Trophoblast cell (in vitro differentiated cells and primary cell): ENCODE results near the gene DCX.

ENCODE experiments used
- DNase-seq, 2 donors: peaks; one replicate each; pipeline ENCODE4 v3.0.0-alpha.2; 2016
- H2AFZ ChIP-seq: 2 replicates; pipeline ENCODE4 v1.6.1; 2013; ENCODE audit warnings: low read length, moderate library complexity, mild to moderate bottlenecking; ENCODE audit not compliant: insufficient read depth, poor library complexity
- H2AK5ac ChIP-seq: 2 replicates; pipeline ENCODE4 v1.6.1; 2013; ENCODE audit warnings: mild to moderate bottlenecking, low read length
- H2BK120ac ChIP-seq: 2 replicates; pipeline ENCODE4 v1.6.1; 2013; ENCODE audit warnings: low read length, mild to moderate bottlenecking, moderate library complexity; ENCODE audit not compliant: insufficient read depth, poor library complexity
- H2BK12ac ChIP-seq: 2 replicates; pipeline ENCODE4 v1.6.1; 2013; ENCODE audit warnings: mild to moderate bottlenecking, low read length, moderate library complexity
- H2BK5ac ChIP-seq: 2 replicates; pipeline ENCODE4 v1.6.1; 2013; ENCODE audit warnings: low read length, low read depth, moderate library complexity, mild to moderate bottlenecking; ENCODE audit not compliant: poor library complexity
- H3K14ac ChIP-seq: 2 replicates; pipeline ENCODE4 v1.6.1; 2013; ENCODE audit warnings: mild to moderate bottlenecking, low read length
- H3K18ac ChIP-seq: 2 replicates; pipeline ENCODE4 v1.6.1; 2013; ENCODE audit warnings: mild to moderate bottlenecking, low read length
- H3K23ac ChIP-seq: 2 replicates; pipeline ENCODE4 v1.6.1; 2013; ENCODE audit warnings: low read length
- H3K27ac ChIP-seq: 2 replicates; pipeline ENCODE4 v1.5.1; 2013; ENCODE audit warnings: low read depth, mild to moderate bottlenecking, inconsistent platforms, low read length, moderate library complexity
- H3K27me3 ChIP-seq: 2 replicates; pipeline ENCODE4 v1.6.1; 2013; ENCODE audit warnings: inconsistent platforms, mild to moderate bottlenecking, low read length, moderate library complexity; ENCODE audit not compliant: insufficient read depth
- H3K36me3 ChIP-seq, 2 experiments: 1 replicate in 1 of 2; 2 replicates in 1 of 2; pipeline ENCODE4 v1.6.1; 2013; ENCODE audit warnings: low read length in 2 of 2, mild to moderate bottlenecking in 2 of 2, moderate library complexity in 1 of 2; ENCODE audit not compliant: insufficient read depth in 2 of 2, control insufficient read depth in 1 of 2
- H3K4ac ChIP-seq: 2 replicates; pipeline ENCODE4 v1.6.1; 2013; ENCODE audit warnings: low read depth, mild to moderate bottlenecking, low read length, moderate library complexity
- H3K4me1 ChIP-seq, 2 experiments: 1 replicate in 1 of 2; 2 replicates in 1 of 2; pipeline ENCODE4 v1.6.1; 2013; ENCODE audit warnings: low read length in 2 of 2, mild to moderate bottlenecking in 2 of 2, moderate library complexity in 1 of 2; ENCODE audit not compliant: insufficient read depth in 2 of 2, control insufficient read depth in 1 of 2
- H3K4me2 ChIP-seq: 2 replicates; pipeline ENCODE4 v1.6.1; 2013; ENCODE audit warnings: inconsistent platforms, mild to moderate bottlenecking, low read length, moderate library complexity
- H3K4me3 ChIP-seq: 2 replicates; pipeline ENCODE4 v1.5.1; 2013; ENCODE audit warnings: mild to moderate bottlenecking, low read depth, low read length, inconsistent platforms
- H3K79me1 ChIP-seq: one replicate; pipeline ENCODE4 v1.6.1; 2013; ENCODE audit warnings: low read length
- H3K79me2 ChIP-seq: 2 replicates; pipeline ENCODE4 v1.6.1; 2013; ENCODE audit warnings: low read length, mild to moderate bottlenecking; ENCODE audit not compliant: control insufficient read depth, insufficient read depth, poor library complexity
- H3K9ac ChIP-seq: 2 replicates; pipeline ENCODE4 v1.6.1; 2013; ENCODE audit warnings: mild to moderate bottlenecking, low read length
- H3K9me3 ChIP-seq: 2 replicates; pipeline ENCODE4 v1.6.1; 2013; ENCODE audit warnings: low read depth, mild to moderate bottlenecking, control low read depth, inconsistent platforms, low read length; ENCODE audit not compliant: insufficient read depth
- H4K12ac ChIP-seq: 2 replicates; pipeline ENCODE4 v1.6.1; 2013; ENCODE audit warnings: low read depth, mild to moderate bottlenecking, low read length, moderate library complexity
- H4K8ac ChIP-seq: 2 replicates; pipeline ENCODE4 v1.6.1; 2013; ENCODE audit warnings: low read depth, mild to moderate bottlenecking, low read length, moderate library complexity
- H4K91ac ChIP-seq: one replicate; pipeline ENCODE4 v1.6.1; 2013; ENCODE audit warnings: low read depth, mild to moderate bottlenecking, low read length, moderate library complexity
- WGBS: extraction: QIAGEN DNeasy Blood & Tissue Kit; methylation state at CpG from one replicate; pipeline ENCODE4 v1.1.7; 2013; ENCODE audit warnings: missing lambda C conversion rate; ENCODE audit not compliant: insufficient read length, insufficient coverage; ENCODE audit errors: extremely low coverage; 5-methylcytosine and 5-hydroxymethylcytosine counted together

The DCX gene

GRCh38 chrX:111318901-111319300 is 93.1 kb downstream of the DCX start:
- Histone ChIP-seq H3K23ac (no peak overlapping the region), H2AK5ac (no peak overlapping the region), H4K12ac (no peak overlapping the region), H3K4ac (no peak overlapping the region), H3K27me3 (no peaks in the 10 kb centered on the region), H3K79me1 (peaks cover 4% of the 10 kb centered on the region), H3K4me1 (peaks cover 2 to 14% of the 10 kb centered on the region in 2 experiments), H4K8ac (no peak overlapping the region), H3K27ac (no peak overlapping the region), H3K4me2 (no peak overlapping the region), H2BK12ac (no peak overlapping the region), H3K79me2 (no peaks in the 10 kb centered on the region), H3K36me3 (no peaks in the 10 kb centered on the region), H2AFZ (no peak overlapping the region), H2BK5ac (no peak overlapping the region), H3K9ac (no peak overlapping the region), H3K9me3 (no peaks in the 10 kb centered on the region), H2BK120ac (no peak overlapping the region), H3K18ac (no peak overlapping the region), H4K91ac (no peak overlapping the region), H3K14ac (no peak overlapping the region), H3K4me3 (no peak overlapping the region)
- DNase-seq, result peak; percentile 89 to 91

- no peak overlapping the region for H3K4ac ChIP-seq
- WGBS, result no CpG with 5 or more reads among the region's 2 CpGs
These were observed 102.9 kb downstream of the DCX start for GRCh38 chrX:111309083-111309482.

GRCh38 chrX:111308039-111308438 is 104.0 kb downstream of the DCX start:
- no peak overlapping the region for H2BK120ac ChIP-seq
- no peaks in the 10 kb centered on the region for H3K36me3 ChIP-seq
- no peak overlapping the region for H2BK12ac ChIP-seq
- H3K4me2 ChIP-seq, result no peak overlapping the region
- H3K27ac ChIP-seq, result no peak overlapping the region
- H3K23ac ChIP-seq, result no peak overlapping the region
- WGBS, result no CpG with 5 or more reads among the region's 3 CpGs
- no peak overlapping the region for H2AFZ ChIP-seq
- no peak overlapping the region for H3K18ac ChIP-seq
- H3K4ac ChIP-seq, result no peak overlapping the region
- H3K14ac ChIP-seq, result no peak overlapping the region
- H4K8ac ChIP-seq, result no peak overlapping the region
- H3K9me3 ChIP-seq, result no peaks in the 10 kb centered on the region
- DNase-seq, result no peak
- no peak overlapping the region for H3K4me3 ChIP-seq
- H2AK5ac ChIP-seq, result no peak overlapping the region
- no peak overlapping the region for H3K9ac ChIP-seq
- no peak overlapping the region for H2BK5ac ChIP-seq
- H3K79me1 ChIP-seq, result peaks cover 1% of the 10 kb centered on the region
- H4K12ac ChIP-seq, result no peak overlapping the region
- no peaks in the 10 kb centered on the region for H3K79me2 ChIP-seq
- H3K4me1 ChIP-seq, result peaks cover 0 to 3% of the 10 kb centered on the region in 2 experiments
- H4K91ac ChIP-seq, result no peak overlapping the region
- no peaks in the 10 kb centered on the region for H3K27me3 ChIP-seq

More at GRCh38 chrX:111309083-111309482, 102.9 kb downstream of the DCX start:
- H4K8ac ChIP-seq, result no peak overlapping the region
- H2BK5ac ChIP-seq, result no peak overlapping the region
- H3K79me1 ChIP-seq, result peaks cover 1% of the 10 kb centered on the region
- DNase-seq, result no peak
- H4K91ac ChIP-seq, result no peak overlapping the region
- H3K27me3 ChIP-seq, result no peaks in the 10 kb centered on the region
- no peak overlapping the region for H2BK12ac ChIP-seq
- H3K36me3 ChIP-seq, result no peaks in the 10 kb centered on the region
- H2AFZ ChIP-seq, result no peak overlapping the region
- no peak overlapping the region for H3K18ac ChIP-seq
- H3K23ac ChIP-seq, result no peak overlapping the region
- no peak overlapping the region for H3K4me3 ChIP-seq
- no peak overlapping the region for H3K4me2 ChIP-seq
- H3K9me3 ChIP-seq, result no peaks in the 10 kb centered on the region
- no peak overlapping the region for H3K27ac ChIP-seq
- H2AK5ac ChIP-seq, result no peak overlapping the region
- H4K12ac ChIP-seq, result no peak overlapping the region
- H3K14ac ChIP-seq, result no peak overlapping the region
- H2BK120ac ChIP-seq, result no peak overlapping the region
- H3K79me2 ChIP-seq, result no peaks in the 10 kb centered on the region
- H3K4me1 ChIP-seq, result peaks cover 0 to 4% of the 10 kb centered on the region in 2 experiments
- no peak overlapping the region for H3K9ac ChIP-seq

- H3K4me3 ChIP-seq, result no peak overlapping the region
- H2AK5ac ChIP-seq, result no peak overlapping the region
- H3K9me3 ChIP-seq, result no peaks in the 10 kb centered on the region
- no peak overlapping the region for H3K4me2 ChIP-seq
- no peak overlapping the region for H4K12ac ChIP-seq
- no peak overlapping the region for H3K18ac ChIP-seq
- no peak overlapping the region for H3K27ac ChIP-seq
- DNase-seq, result no peak
- H2BK5ac ChIP-seq, result no peak overlapping the region
- H3K36me3 ChIP-seq, result no peaks in the 10 kb centered on the region
- no peak overlapping the region for H2BK120ac ChIP-seq
- no peak overlapping the region for H3K14ac ChIP-seq
- no peak overlapping the region for H3K23ac ChIP-seq
- no peak overlapping the region for H2AFZ ChIP-seq
- no peak overlapping the region for H3K9ac ChIP-seq
- H3K27me3 ChIP-seq, result no peaks in the 10 kb centered on the region
- no peak overlapping the region for H2BK12ac ChIP-seq
- no peak overlapping the region for H4K91ac ChIP-seq
- no peaks in the 10 kb centered on the region for H3K79me1 ChIP-seq
- H3K79me2 ChIP-seq, result no peaks in the 10 kb centered on the region
- H4K8ac ChIP-seq, result no peak overlapping the region
- no peaks in the 10 kb centered on the region for H3K4me1 ChIP-seq
- no CpG with 5 or more reads among the region's 2 CpGs for WGBS
- no peak overlapping the region for H3K4ac ChIP-seq
These were observed 109.7 kb downstream of the DCX start for GRCh38 chrX:111302284-111302683.
